OCI-LY1 (cell line): ENCODE results near the gene RAB11A.

Experiments
- CTCF ChIP-seq: fragments of 200-600 bp; sonication (generic), shearing (Covaris generic); IDR thresholded peaks from 2 replicates; pipeline ENCODE4 v1.5.1; 2017; ENCODE audit warnings: mild to moderate bottlenecking, antibody characterized with exemption, low read length, moderate library complexity, mixed read lengths
- EZH2 ChIP-seq: fragments of 200-600 bp; sonication (generic), shearing (Covaris generic); IDR thresholded peaks from 2 replicates; pipeline ENCODE4 v1.8.0; 2017; ENCODE audit warnings: borderline replicate concordance, mixed run types, mild to moderate bottlenecking, antibody characterized with exemption, low read length, moderate library complexity, mixed read lengths

DNA sequence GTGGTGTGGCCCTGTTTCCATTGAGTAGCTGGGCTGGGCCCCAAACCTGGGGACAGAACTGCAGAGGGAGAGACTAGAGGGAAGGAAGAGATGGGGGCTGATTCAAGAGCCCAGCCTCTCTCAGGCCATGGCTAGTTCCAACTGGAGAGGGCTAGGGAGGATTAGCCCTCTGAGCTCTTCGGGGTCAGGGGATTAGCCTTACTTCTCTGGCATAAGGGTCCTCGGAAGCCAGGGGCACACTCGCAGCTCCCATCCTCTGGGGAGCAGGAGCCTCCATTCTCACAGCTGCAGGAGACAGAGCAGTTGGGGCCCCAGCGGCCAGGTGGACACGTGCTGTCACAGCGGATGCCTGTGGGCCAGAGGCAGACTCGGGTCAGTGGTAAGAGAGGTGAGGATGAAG lies 53.3 kb downstream of the RAB11A start:
- TF ChIP-seq CTCF (no peak), EZH2 (no peak)
